ENCODE results near the gene MOGAT1. TPM values are rescaled to one million over a fixed set of nuclear protein-coding genes. Genes with fewer than 3 reads are reported as not detected.

The MOGAT1 gene
- total and polyA plus RNA-seq, 2 of the 8 experiments (the other 6 are each of a cell fraction or from before 2014, with no cell fraction given): 0.11 to 0.67 TPM

GRCh38 chr2:222643134-222643533, 28.3 kb upstream of the MOGAT1 start:
- H2AK5ac ChIP-seq (ENCODE audit: low read depth, low read length): no peak overlapping the region
- no peak overlapping the region for H3K4me2 ChIP-seq (ENCODE audit: insufficient read depth in 1 of 2, low read depth in 2 of 2, low read length in 2 of 2)
- 83% methylated on average over 1 of the region's 1 CpG; no CpG with 5 or more reads in 1 of the 2 experiments for WGBS, 2 experiments (ENCODE audit: extremely low coverage in 1 of 2, insufficient coverage in 1 of 2, insufficient read length in 1 of 2, insufficient replicate concordance in 2 of 2, low coverage in 1 of 2, low lambda C conversion rate in 2 of 2, missing lambda C conversion rate in 1 of 2)
- H2BK20ac ChIP-seq (ENCODE audit: low read length): no peak overlapping the region
- DNase-seq (ENCODE audit: low read depth in 1 of 2, low spot score in 2 of 2) (no peak), FAIRE-seq (no peak)
- H3K27me3 ChIP-seq (replicated peaks in 1 of 4; ENCODE audit: control insufficient read depth in 3 of 4, extremely low read depth in 1 of 4, insufficient read depth in 3 of 4, low read length in 3 of 4): no peaks in the 10 kb centered on the region
- H3K4me3 ChIP-seq (ENCODE audit: extremely low read depth in 1 of 4, insufficient read depth in 2 of 4, low read depth in 3 of 4, low read length in 4 of 4): no peak overlapping the region
- no peak overlapping the region for H2BK5ac ChIP-seq (ENCODE audit: low read depth, low read length)
- no peak overlapping the region for H3K18ac ChIP-seq (ENCODE audit: extremely low read depth, low read length)
- no peak overlapping the region for H3K27ac ChIP-seq (ENCODE audit: low read depth, low read length)
- H2BK12ac ChIP-seq (ENCODE audit: low read depth, low read length): no peak overlapping the region
- no peak overlapping the region for H4K8ac ChIP-seq (ENCODE audit: extremely low read depth, insufficient read depth, low read length)
- no peak overlapping the region for H2BK15ac ChIP-seq (ENCODE audit: low read length)
- H3K79me2 ChIP-seq (ENCODE audit: control insufficient read depth in 1 of 2, insufficient read depth in 2 of 2, low read length in 2 of 2): no peaks in the 10 kb centered on the region
- no peak overlapping the region for H3K4ac ChIP-seq (replicated peaks; ENCODE audit: insufficient read length, low read depth, low read length)
- no peak overlapping the region for H3K14ac ChIP-seq (ENCODE audit: insufficient read length)
- no peak overlapping the region for H2BK120ac ChIP-seq (replicated peaks; ENCODE audit: low read depth, low read length)
- H3K79me1 ChIP-seq (ENCODE audit: low read depth, low read length): no peaks in the 10 kb centered on the region
- no peak overlapping the region for H2AFZ ChIP-seq (ENCODE audit: low read length)
- H4K5ac ChIP-seq (ENCODE audit: insufficient read length, low read depth, low read length): no peak overlapping the region
- no peak overlapping the region for H3K23ac ChIP-seq (ENCODE audit: insufficient read length)
- H3K9me3 ChIP-seq (ENCODE audit: insufficient read depth in 2 of 2, low read depth in 1 of 2, low read length in 1 of 2): no peaks in the 10 kb centered on the region
- no peak overlapping the region for H3K9ac ChIP-seq (replicated peaks in 1 of 4; ENCODE audit: extremely low read depth in 1 of 4, low read depth in 3 of 4, low read length in 3 of 4)
- no peak overlapping the region for H4K91ac ChIP-seq (replicated peaks; ENCODE audit: insufficient read length, low read length)
- H3K23me2 ChIP-seq (ENCODE audit: low read depth, low read length): no peaks in the 10 kb centered on the region; the same call in 1 of the 2 replicates
- no peaks in the 10 kb centered on the region for H4K20me1 ChIP-seq (replicated peaks in 1 of 2; ENCODE audit: control insufficient read depth in 1 of 2, insufficient read depth in 2 of 2, low read length in 2 of 2)
- peaks cover 0 to 42% (median 10%) of the 10 kb centered on the region in 4 experiments; a peak in 4 of 8 replicates for H3K36me3 ChIP-seq (ENCODE audit: control insufficient read depth in 2 of 4, insufficient read depth in 4 of 4, low read length in 3 of 4)
- no peak overlapping the region for H3K56ac ChIP-seq (replicated peaks; ENCODE audit: insufficient read length, low read depth, low read length)
- POLR2A ChIA-PET (ENCODE audit: partially characterized antibody): no interaction called here
- CTCF ChIA-PET (ENCODE audit: partially characterized antibody): interaction anchor here (1.2 kb wide), 1 partner anchor 316 kb away, joined by 3 read pairs; no protein-coding TSS in a partner anchor
- H3K4me1 ChIP-seq (replicated peaks in 1 of 4; ENCODE audit: control insufficient read depth in 3 of 4, insufficient read depth in 4 of 4, low read length in 3 of 4): no peaks in the 10 kb centered on the region
- TF ChIP-seq SIX5 (IDR thresholded peaks at IDR 0.05; ENCODE audit: low read depth, low read length) (no peak), BCL11A (IDR thresholded peaks at IDR 0.05; ENCODE audit: low read depth in 2 of 2, low read length in 2 of 2) (no peak), GTF2F1 (IDR thresholded peaks at IDR 0.05; ENCODE audit: borderline replicate concordance, low read depth, low read length) (no peak), NANOG (IDR thresholded peaks at IDR 0.05; ENCODE audit: insufficient read depth, low read depth, low read length, poor library complexity, severe bottlenecking) (no peak), MAFK (IDR thresholded peaks at IDR 0.05; ENCODE audit: low read depth, low read length) (no peak), TBP (IDR thresholded peaks at IDR 0.05; ENCODE audit: low read depth, low read length) (no peak), TAF7 (optimal IDR thresholded peaks at IDR 0.05; ENCODE audit: borderline replicate concordance, low read depth, low read length) (no peak), GABPA (IDR thresholded peaks at IDR 0.05; ENCODE audit: borderline replicate concordance, insufficient read depth, low read length) (no peak), KDM1A (IDR thresholded peaks at IDR 0.05; ENCODE audit: borderline replicate concordance, low read length) (no peak), ASH2L (IDR thresholded peaks at IDR 0.05; ENCODE audit: low read length) (no peak), TAF1 (IDR thresholded peaks at IDR 0.05; ENCODE audit: low read depth, low read length) (no peak), RNF2 (IDR thresholded peaks at IDR 0.05; ENCODE audit: borderline replicate concordance, low read depth, low read length, missing control alignments, poor library complexity, severe bottlenecking) (no peak), ATF2 (IDR thresholded peaks at IDR 0.05; ENCODE audit: low read length) (no peak)
